MV-4-11 (cell line): ENCODE results near the gene LMBR1.
"Not testable (repeated sequence)": the region's sequence is repeated elsewhere in the genome, so short reads cannot be mapped to it uniquely, and the experiment has no call there.

Experiments
- DNase-seq: peaks from one replicate; lab custom pipeline; 2025; lab: John Stamatoyannopoulos, UW

Gene LMBR1

DNA sequence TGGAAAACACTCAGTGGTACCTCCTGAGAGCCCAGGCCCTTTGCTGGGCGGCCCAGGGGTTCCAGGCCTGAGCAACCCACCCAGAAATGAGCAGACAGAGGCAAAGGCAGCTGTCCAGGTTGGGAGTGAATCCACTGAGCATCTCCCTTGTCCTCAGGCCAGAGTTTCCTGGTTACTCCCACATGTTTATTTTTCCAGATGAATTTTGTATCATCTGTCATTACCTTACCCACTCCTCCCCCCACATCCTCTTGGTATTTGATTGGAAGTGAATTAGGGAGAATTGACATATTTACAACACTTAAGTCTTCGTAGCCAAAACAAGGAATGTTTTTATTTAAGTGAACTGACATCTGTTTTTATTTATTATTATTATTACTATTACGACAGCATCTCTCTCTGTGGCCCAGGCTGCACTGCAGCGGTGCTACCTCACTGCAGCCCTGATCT lies 13.2 kb upstream of the LMBR1 start:
- DNase-seq, result no peak

DNA sequence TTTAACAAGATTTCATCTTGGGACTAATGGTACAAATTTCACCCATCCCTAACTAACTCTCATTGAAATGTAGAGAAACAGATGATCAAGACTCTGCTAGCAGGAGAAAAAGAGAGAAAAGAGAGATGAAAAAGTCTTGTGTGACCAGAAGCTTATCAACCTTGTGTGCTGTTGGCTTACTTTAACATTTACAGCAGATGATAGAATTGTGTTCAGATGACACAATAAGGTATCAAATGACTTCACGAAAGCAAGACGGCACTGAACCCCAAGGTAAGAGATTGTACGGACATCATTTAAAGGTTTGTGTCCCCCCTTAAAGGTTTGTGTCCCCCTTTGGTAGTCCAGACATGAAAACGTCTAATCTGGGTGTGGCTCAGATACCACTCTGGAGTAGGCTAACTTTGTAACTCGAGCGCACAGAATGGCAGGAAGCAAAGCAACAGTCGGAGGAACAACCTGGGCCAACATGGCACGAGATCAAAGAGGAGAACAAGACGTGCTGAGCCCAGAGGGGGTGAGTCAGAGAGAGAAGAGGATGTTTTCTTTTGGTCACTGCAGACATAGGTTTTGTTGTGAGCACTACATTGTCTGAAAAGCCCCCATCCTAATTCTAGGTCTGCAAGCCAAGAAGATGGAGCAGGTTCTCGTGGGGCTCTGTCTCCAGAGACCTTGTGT lies 10.4 kb upstream of the LMBR1 start:
- no peak for DNase-seq

DNA sequence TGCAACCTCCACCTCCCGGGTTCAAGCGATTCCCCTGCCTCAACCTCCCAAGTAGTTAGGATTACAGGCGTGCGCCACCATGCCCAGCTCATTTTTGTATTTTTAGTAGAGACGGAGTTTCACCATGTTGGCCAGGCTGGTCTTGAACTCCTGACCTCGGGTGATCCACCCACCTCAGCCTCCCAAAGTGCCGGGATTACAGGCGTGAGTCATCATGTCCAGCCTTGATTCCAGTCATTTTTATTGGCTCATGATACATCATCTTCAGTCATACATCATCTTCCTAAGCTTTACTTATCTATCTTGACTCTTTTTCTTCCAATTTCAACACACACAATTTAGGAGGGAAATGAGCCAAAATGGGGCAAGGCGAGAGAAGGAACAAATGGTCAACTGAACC lies 7.1 kb upstream of the LMBR1 start:
- not testable (repeated sequence) for DNase-seq

DNA sequence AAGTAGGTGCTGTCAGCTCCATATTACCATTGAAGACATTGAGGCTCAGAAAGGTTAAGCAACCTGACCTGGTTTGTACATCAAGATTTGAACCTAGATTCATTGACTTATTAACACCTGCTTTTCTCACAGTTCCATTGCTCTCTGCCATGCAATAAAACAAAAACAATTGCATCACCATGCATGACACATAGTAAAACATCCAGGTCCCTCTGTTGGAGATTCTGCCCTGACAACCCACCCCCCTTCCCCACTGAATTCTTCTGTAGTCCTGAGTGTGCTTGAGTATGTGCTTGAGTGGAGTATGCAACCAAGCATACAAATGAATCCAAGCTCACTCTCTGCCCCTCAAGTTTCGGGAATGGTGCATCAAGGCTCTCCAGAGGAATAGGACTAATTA lies 6.0 kb upstream of the LMBR1 start:
- no peak for DNase-seq

DNA sequence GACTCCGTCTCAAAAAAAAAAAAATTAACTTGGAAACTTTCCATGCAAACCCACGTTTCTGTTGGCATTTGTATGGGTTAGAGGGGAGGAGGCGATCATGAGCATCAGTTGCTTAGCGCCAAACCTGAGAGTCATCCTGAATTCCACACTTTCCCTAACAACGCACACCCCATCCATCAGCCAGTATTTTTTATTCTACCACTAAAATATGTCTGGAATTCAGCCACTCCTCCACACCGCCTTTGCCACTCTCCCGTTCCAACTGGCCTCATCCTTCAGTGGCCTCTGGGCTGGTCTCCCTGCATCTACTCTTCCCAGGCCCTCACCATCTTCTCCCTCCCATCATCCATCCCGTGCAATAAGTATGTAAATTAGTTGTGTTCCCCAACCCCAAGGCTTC lies 4.7 kb upstream of the LMBR1 start:
- DNase-seq, result no peak

DNA sequence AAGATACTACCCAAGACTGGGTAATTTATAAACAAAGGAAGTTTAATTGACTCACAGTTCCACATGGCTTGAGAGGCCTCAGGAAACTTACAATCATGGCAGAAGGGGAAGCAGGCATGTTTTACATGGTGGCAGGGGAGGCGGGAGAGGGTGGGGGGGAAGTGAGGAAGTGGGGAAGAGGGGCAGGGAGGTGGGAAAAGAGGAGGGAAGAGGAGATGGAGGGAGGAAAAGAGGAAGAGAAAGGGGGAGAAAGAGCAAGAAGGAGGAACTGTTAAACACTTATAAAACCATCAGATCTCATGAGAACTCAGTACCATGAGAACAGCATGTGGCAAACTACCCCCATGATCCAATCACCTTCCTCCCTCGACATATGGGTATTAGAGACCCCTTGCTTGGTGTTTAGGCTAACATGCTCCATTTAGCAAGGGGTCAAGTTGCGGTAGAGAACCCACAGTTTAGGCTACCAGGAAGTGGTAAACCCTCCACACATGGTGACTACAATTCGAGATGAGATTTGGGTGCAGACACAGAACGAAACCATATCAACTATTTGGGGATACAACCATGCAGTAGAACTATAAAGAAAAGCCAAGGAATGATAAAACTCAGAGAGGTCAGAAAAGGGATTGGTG lies 3.5 kb upstream of the LMBR1 start:
- peak; percentile 73 for DNase-seq

DNA sequence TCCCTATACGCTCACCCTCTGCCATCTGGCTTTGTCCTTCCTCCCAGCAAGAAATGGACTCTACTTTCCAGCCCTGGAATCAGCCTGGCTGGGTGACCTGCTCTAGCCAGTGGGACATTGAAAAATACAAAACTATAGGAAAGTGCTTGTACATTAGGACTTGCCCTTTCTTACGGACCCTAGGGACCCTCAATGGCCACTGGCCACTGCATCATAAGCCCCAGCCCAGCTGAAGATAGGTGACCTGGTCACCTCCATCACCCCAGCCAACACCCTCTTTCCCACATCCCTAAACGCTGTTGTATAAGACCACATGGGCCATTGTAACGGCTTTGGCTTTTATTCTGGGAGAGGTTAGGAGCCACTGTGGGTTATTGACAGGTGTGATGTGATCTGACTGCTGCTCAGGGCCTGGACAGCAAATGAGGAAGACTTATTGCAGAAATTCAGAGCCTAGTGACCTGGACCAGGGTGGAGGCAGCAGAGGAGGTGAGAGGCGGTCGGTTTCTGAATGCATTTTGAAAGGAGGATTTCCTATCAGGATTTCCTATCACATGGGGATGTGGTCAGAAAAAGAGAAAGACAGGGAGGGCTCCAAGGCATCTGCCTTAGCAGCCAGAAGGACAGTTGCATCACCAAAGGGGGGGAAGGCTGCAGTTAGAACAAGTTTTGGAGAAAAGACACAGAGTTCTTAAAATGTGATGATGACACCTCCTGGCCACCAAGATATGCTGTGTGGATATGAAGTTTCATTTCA lies 2.2 kb upstream of the LMBR1 start:
- peak; percentile 98 for DNase-seq

DNA sequence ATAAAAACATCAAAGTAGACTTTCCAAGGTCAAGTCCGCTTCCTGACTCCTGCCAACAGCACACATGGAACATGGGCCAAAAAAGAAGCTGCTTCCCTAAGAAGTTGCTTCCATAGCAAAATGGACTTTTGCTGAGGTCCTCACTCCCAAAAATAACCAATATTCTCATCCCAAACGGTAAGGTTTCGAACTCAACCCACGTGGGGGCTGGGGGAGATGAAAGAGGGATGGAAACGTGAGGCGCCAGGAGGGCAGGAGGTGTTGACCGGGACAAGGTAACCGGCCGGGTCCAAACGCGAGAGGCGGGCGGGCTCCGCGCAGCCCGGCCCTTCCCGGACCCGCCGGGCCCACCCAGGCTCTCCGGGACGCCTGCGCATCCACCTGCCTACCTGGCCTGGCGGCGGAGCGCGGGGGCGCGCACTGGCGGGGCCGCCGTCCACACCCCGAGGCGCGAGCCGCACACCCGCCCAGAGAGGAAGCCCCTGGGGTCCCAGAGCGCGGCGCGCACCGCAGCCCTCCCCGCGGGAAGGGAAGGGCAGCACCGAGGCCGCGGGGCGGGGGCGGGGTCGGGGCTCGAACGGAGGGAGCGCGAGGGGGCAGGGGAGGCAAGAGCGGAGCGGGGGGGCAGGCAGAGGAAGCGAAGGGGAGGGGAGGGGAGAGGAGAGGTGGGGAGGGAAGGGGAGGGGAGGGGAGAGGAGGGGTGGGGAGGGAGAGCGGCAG lies 742 bp downstream of the LMBR1 start:
- no peak for DNase-seq

DNA sequence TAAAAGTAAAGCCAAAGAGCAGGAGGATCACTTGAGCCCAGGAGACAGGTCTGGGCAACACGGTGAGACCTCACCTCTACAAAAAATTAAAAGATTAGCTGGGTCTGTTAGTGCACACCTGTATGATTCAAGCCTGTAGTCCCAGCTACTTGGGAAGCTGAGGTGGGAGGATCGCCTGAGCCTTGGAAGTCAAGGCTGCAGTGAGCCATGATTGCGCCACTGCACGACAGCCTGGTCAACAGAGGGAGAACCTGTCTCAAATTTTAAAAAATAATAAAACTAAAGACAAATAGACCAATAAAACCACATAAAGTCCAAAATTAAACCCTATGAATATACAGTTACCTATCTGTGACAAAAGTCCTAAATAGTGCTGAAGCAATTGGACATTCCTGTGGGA lies 3.2 kb downstream of the LMBR1 start:
- no peak for DNase-seq

DNA sequence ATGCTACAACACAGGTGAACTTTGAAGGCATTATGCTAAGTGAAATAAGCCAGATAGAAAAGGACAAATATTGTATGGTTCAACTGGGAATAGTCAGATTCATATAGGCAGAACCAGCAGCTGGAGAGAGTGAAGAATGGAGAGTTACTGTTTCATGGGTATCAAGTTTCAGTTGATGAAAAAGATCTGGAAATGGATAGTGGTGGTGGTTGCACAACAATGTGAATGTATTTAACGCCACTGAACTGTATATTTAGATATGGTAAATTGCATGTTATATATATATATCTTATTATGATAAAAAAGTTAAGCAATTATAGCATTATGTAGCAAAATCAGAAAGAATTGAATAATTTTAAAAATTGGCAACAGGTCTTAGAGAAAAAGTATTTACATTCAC lies 3.9 kb downstream of the LMBR1 start:
- DNase-seq, result peak; percentile 44

DNA sequence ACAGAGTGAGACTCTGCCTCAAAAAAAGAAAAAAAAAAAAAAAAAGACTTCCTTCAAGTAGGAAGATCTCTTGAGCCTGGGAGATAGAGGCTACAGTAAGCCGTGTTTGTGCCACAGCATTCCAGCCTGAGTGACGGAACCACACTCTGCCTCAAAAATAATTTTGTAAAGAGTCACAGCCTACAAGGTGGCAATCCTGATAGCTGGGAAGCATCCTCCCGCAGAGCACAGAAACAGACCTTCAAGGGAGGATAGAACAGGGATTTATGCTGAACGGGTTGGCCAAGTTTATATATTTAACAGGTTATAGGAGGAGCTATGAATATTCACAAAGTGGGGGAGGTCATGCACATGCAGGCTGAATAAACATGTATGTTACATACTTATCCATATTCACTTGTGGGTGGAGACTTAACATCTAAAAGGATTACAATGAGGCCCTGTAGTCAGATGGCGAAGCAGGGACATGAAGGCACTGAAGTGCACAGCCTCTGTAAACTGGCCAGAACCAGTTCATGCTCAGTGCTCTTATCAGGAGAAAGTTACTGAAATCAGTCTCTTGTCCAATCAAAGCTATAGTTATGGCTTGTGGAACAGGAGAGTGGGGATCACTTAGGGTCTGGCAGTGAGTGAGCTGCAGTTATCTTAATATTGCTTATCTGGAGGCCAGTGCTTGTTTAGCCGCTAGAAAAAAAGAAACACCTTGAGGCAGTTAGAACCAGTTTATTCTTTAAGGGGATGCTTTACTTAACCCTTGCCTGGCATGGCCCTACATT lies 6.8 kb downstream of the LMBR1 start:
- DNase-seq, result no peak

DNA sequence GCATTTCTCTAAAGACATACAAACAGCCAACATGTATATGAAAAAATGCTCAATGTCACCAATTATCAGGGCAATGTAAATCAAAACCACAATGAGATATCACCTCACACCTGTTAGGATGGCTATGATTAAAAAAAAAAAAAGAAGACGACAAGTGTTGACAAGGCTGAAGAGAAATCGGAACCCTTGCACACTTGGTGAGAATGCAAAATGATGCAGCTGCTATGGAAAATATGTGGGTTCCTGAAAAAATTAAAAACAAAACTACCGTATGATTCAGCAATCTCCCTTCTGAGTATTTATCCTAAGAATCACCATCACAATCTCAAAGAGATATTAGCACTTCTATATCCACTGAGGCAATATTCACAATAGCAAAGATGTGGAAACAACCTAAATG lies 11.3 kb downstream of the LMBR1 start:
- DNase-seq, result no peak

DNA sequence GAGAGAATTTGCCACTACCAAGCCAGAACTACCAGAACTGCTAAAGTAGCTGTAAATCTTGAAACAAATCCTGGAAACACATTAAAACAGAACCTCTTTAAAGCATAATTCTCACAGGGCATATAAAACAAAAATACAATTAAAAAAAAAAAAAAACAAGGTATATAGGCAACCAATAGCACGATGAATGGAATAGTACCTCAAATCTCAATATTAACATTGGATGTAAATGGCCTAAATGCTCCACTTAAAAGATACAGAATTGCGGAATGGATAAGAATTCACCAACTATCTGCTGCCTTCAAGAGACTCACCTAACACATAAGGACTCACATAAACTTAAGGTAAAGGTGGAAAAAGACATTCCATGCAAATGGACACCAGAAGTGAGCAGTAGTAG lies 17.2 kb downstream of the LMBR1 start:
- DNase-seq, result no peak

DNA sequence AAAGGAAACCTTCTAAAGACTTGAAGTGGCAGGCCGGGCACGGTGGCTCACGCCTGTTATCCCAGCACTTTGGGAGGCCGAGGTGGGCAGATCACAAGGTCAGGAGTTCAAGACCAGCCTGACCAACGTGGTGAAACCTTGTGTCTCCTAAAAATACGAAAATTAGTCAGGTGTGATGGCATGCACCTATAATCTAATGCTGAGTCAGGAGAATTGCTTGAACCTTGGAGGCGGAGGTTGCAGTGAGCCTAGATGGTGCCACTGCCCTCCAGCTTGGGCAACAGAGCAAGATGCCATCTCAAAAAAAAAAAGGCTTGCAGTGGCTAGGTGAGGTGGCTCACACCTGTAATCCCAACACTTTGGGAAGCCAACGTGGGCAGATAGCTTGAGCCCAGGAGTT lies 24.6 kb downstream of the LMBR1 start:
- not testable (repeated sequence) for DNase-seq

DNA sequence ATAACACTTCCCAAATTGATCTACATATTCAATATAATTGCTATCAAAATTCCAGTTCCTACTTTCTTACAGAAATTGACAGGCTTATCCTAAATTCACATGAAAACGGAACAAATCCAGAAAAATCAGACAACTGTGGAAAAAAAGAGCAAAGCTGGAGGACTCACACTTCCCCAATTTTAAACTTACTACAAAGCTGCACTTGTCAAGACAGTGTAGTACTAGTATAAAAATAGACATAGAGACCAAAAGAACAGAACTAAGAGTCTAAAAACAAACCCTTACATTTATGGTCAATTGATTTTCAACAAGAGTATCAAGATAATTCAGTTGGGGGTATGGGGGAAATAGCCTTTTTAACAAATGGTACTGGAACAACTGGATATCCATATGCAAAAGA lies 27.5 kb downstream of the LMBR1 start:
- peak; percentile 59 for DNase-seq

DNA sequence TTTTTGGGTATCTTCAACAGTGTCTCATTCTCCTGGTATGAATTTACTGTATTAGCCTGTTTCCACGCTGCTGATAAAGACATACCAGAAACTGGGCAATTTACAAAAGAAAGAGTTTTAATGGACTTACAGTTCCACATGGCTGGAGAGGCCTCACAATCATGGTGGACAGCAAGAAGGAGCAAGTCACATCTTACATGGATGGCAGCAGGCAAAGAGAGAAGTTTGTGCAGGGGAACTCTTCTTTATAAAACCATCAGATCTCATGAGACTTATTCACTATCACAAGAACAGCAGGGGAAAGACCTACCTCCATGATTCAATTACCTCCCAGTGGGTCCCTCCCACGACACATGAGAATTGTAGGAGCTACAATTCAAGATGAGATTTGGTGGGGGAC lies 31.0 kb downstream of the LMBR1 start:
- not testable (repeated sequence) for DNase-seq

DNA sequence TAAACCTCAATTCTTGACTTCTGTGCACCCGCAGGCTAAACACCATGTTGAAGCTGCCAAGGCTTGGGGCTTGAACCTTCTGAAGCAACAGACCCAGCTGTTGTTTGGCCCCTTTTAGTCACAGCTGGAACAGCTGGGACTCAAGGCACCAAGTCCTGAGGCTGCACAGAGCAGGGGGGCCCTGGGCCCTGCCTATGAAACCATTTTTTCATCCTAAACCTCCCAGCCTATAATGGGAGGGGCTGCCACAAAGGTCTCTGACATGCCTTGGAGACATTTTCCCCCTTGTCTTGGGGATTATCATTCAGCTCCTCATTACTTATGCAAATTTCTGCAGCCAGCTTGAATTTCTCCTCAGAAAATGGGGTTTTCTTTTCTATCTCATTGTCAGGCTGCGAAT lies 31.8 kb downstream of the LMBR1 start:
- no peak for DNase-seq

DNA sequence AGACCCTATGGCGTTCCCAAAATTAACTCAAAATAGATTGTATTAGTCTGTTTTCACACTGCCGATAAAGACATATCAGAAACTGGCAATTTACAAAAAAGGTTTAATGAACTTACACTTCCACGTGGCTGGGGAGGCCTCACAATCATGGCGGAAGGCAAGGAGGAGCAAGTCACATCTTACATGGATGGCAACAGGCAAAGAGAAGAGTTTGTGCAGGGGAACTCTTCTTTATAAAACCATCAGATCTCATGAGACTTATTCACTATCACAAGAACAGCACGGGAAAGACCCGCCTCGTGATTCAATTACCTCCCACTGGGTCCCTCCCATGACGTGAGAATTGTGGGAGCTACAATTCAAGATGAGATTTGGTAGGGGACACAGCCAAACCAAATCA lies 32.9 kb downstream of the LMBR1 start:
- not testable (repeated sequence) for DNase-seq

DNA sequence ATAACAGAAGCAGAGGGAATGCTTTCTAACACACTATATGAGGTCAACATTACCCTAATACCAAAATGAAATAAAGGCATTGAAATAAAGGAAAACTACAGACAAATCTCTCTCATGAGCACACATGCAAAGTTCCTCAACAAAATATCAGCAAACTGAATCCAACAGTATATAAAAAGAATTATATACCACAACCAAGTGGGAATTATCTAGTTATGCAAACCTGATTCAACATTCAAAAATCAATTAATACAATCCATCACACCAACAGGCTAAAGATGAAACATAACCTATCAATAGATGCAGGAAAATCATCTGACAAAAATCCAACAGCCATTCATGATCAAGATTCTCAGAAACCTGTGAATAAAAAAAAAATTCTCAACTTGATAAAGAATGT lies 34.5 kb downstream of the LMBR1 start:
- no peak for DNase-seq

DNA sequence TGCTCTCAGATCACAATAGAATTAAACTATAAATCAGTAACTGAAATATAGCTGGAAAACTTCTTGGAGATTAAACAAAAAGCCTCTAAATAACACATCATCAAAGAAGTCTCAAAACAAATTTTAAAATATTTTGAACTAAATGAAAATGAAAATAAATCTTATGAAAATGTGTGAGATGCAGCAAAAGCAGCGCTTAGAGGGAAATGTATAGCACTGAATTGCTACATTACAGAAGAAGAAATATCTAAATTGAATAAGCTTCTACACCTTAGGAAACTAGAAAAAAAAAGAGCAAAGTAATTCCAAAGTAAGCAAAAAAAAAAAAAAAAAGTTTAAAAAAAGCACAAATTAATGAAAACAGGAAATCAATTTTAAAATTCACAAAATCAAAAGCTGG lies 35.2 kb downstream of the LMBR1 start:
- DNase-seq, result no peak

DNA sequence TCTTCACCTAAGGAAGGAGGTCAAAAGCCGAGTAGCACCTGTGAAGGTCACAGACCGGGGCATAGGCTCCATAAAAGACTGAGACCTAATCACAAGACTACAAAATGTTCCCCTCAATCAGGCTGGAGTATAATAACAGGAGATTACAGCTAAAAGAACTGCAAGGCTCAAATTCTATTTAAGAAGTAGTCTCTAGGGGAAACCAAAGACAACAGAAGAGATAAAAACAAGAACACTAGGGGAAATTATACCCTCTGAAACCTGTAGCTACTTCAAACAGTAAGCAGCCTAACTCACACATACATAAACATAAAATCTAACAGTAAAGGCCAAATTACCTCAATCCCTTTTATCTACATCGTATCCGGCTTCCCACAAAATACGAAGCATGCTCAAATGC lies 38.3 kb downstream of the LMBR1 start:
- no peak for DNase-seq

DNA sequence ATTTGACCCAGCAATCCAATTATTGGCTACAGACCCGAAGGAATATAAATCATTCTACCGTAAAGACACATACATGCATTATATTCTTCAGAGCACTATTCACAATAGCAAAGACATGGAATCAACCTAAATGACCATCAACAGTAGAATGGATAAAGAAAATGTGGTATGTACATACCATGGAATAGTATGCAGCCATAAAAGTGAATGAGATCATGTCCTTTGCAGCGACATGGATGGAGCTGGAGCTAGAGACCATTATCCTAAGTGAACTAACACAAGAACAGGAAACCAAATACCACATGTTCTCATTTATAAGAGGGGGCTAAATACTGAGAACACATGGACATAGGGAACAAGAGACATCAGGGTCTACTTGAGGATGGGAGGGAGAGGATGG lies 44.0 kb downstream of the LMBR1 start:
- no peak for DNase-seq
